A673 (cell line): Measurements from ENCODE around the gene YIF1B.

Source experiments
- EZH2 ChIP-seq: fragments of 200-600 bp; sonication (generic); IDR thresholded peaks from 2 replicates; pipeline ENCODE4 v1.6.1; 2017; ENCODE audit warnings: borderline replicate concordance, low read depth, mild to moderate bottlenecking, mixed read lengths, antibody characterized with exemption, low read length; ENCODE audit not compliant: poor library complexity, severe bottlenecking
- TF ChIP-seq, protein P1 (sequence below): fragments of 300-800, 200-600 bp; sonication (generic); conservative IDR thresholded peaks from 2 replicates; pipeline ENCODE4 v1.5.1; 2017; ENCODE audit warnings: low read depth, mild to moderate bottlenecking, antibody characterized with exemption, low read length, moderate library complexity, mixed read lengths

DNA sequence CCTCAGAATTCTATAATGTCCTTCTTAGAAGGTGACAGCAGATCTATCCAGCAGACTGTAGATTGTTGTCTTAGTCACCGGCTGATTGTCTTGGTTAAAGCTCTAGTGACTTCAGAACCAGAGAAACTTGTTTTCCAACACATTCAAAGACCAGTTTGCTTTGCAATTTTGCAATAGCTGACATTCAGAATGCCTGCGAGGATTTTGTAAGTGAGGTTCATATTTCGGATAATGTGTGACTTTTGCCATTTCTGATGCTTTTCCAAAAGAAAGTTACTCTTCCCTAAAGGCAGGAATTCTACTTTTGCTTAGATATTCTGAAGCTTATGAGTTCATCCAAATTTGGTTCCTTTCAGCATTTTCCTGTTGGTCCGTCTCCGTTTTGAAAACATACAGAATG lies 38.2 kb downstream of the YIF1B start:
- TF ChIP-seq, protein P1, sequence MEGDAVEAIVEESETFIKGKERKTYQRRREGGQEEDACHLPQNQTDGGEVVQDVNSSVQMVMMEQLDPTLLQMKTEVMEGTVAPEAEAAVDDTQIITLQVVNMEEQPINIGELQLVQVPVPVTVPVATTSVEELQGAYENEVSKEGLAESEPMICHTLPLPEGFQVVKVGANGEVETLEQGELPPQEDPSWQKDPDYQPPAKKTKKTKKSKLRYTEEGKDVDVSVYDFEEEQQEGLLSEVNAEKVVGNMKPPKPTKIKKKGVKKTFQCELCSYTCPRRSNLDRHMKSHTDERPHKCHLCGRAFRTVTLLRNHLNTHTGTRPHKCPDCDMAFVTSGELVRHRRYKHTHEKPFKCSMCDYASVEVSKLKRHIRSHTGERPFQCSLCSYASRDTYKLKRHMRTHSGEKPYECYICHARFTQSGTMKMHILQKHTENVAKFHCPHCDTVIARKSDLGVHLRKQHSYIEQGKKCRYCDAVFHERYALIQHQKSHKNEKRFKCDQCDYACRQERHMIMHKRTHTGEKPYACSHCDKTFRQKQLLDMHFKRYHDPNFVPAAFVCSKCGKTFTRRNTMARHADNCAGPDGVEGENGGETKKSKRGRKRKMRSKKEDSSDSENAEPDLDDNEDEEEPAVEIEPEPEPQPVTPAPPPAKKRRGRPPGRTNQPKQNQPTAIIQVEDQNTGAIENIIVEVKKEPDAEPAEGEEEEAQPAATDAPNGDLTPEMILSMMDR: no peak
- TF ChIP-seq EZH2: no peak
